AG04449 (cell line): ENCODE results near the gene RAD51B.

Experiments used
- CTCF ChIA-PET: fragments of 350-600 bp; formaldehyde crosslinking; extraction: SDS; loops from one replicate; lab custom pipeline; 2021; ENCODE audit warnings: antibody characterized with exemption; lab: Yijun Ruan, JAX
- POLR2A ChIA-PET: fragments of 400-600, 350-600 bp; formaldehyde crosslinking; extraction: SDS; loops from one replicate; lab custom pipeline; 2020; ENCODE audit warnings: antibody characterized with exemption, inconsistent platforms; lab: Yijun Ruan, JAX
- DNase-seq: peaks from one replicate; pipeline ENCODE4 v3.0.0-alpha.2; 2010; ENCODE audit warnings: low read depth, low spot score
- H3K4me3 ChIP-seq: 2 replicates; pipeline ENCODE4 v1.5.1; 2011; ENCODE audit warnings: low read depth, mild to moderate bottlenecking, control low read depth, low read length
- TF ChIP-seq, protein P1 (sequence below): IDR thresholded peaks from one replicate; pipeline ENCODE4 v1.5.1; 2011; ENCODE audit warnings: mild to moderate bottlenecking, moderate library complexity, low read length, control low read depth, inconsistent platforms; ENCODE audit not compliant: insufficient read depth; ENCODE audit errors: missing control alignments

The RAD51B gene

GRCh38 chr14:68331991-68332390 is 512.4 kb downstream of the RAD51B start:
- TF ChIP-seq, protein P1, sequence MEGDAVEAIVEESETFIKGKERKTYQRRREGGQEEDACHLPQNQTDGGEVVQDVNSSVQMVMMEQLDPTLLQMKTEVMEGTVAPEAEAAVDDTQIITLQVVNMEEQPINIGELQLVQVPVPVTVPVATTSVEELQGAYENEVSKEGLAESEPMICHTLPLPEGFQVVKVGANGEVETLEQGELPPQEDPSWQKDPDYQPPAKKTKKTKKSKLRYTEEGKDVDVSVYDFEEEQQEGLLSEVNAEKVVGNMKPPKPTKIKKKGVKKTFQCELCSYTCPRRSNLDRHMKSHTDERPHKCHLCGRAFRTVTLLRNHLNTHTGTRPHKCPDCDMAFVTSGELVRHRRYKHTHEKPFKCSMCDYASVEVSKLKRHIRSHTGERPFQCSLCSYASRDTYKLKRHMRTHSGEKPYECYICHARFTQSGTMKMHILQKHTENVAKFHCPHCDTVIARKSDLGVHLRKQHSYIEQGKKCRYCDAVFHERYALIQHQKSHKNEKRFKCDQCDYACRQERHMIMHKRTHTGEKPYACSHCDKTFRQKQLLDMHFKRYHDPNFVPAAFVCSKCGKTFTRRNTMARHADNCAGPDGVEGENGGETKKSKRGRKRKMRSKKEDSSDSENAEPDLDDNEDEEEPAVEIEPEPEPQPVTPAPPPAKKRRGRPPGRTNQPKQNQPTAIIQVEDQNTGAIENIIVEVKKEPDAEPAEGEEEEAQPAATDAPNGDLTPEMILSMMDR: no peak
- POLR2A ChIA-PET: no interaction called here
- DNase-seq: no peak
- CTCF ChIA-PET: interaction anchor here (1.2 kb wide), 1 partner anchor 485 kb away, joined by 3 read pairs; no protein-coding TSS in a partner anchor
- H3K4me3 ChIP-seq: no peak overlapping the region

- POLR2A ChIA-PET: no interaction called here
- TF ChIP-seq, protein P1: no peak
- no peak overlapping the region for H3K4me3 ChIP-seq
- CTCF ChIA-PET: interaction anchor here (1.3 kb wide), 1 partner anchor 27 kb away, joined by 3 read pairs; no protein-coding TSS in a partner anchor
- no peak for DNase-seq
Measured at GRCh38 chr14:68333262-68333661, 513.7 kb downstream of the RAD51B start.

- CTCF ChIA-PET: interaction anchor here (0.6 to 1.0 kb wide), 2 partner anchors 19 to 87 kb away, joined by 3 read pairs; no protein-coding TSS in a partner anchor
- TF ChIP-seq, protein P1: no peak
- DNase-seq: no peak
- H3K4me3 ChIP-seq: no peak overlapping the region
- POLR2A ChIA-PET: interaction anchor here (0.7 kb wide), 1 partner anchor 135 kb away, joined by 4 read pairs; no protein-coding TSS in a partner anchor
Measured at GRCh38 chr14:68335312-68335711, 515.7 kb downstream of the RAD51B start.

GRCh38 chr14:68336165-68336564 is 516.6 kb downstream of the RAD51B start:
- TF ChIP-seq, protein P1: no peak
- no peak overlapping the region for H3K4me3 ChIP-seq
- ChIA-PET POLR2A (no interaction called here), CTCF (interaction anchor here (0.6 to 1.2 kb wide), 2 partner anchors 18 to 393 kb away, joined by 3 read pairs; no protein-coding TSS in a partner anchor)
- no peak for DNase-seq

- TF ChIP-seq, protein P1: no peak
- POLR2A ChIA-PET: no interaction called here
- no peak overlapping the region for H3K4me3 ChIP-seq
- no peak for DNase-seq
- CTCF ChIA-PET: interaction anchor here (1.1 kb wide), 1 partner anchor 11 kb away, joined by 3 read pairs; no protein-coding TSS in a partner anchor
Measured at GRCh38 chr14:68337279-68337678, 517.7 kb downstream of the RAD51B start.

DNA sequence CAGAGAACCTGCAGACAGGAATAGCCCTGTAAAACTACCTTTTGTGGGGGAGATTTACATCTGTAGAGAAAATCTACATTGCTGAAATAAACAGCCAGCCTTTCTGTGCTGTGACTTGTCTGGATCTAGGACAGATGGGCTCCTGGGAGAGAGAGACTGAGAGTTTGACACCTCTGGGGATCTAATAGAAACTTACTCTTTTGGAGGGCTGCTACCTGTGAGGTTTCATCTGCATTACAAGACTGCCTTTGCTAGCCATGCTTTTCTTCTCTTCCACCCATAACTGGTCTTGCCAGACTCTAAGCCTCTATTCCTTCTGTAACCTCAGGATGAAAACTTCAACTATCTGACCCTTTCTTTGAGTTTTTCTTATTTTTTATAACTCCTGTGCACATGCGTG is 520.7 kb downstream of the RAD51B start:
- ChIA-PET POLR2A (no interaction called here), CTCF (no interaction called here)
- DNase-seq: no peak
- TF ChIP-seq, protein P1: no peak
- H3K4me3 ChIP-seq: no peak overlapping the region
